Subcutaneous abdominal adipose tissue (tissue), 5 donors: ENCODE results near the gene CHCHD6.

Experiments used
- H3K27ac ChIP-seq: one replicate; pipeline ENCODE4 v1.7.0; 2013; ENCODE audit warnings: low read depth, mild to moderate bottlenecking, inconsistent platforms, low read length, moderate library complexity
- H3K27me3 ChIP-seq, 5 donors: one replicate each; pipeline ENCODE4 v1.7.0; 2013; ENCODE audit warnings: low read length in 5 of 5, inconsistent platforms in 1 of 5; ENCODE audit not compliant: control insufficient read depth in 5 of 5, insufficient read depth in 4 of 5
- H3K36me3 ChIP-seq, 5 donors: one replicate each; pipeline ENCODE4 v1.7.0; 2013; ENCODE audit warnings: low read length in 5 of 5; ENCODE audit not compliant: control insufficient read depth in 5 of 5, insufficient read depth in 5 of 5
- H3K4me1 ChIP-seq, 5 donors: one replicate each; pipeline ENCODE4 v1.7.0; 2013; ENCODE audit warnings: low read length in 5 of 5, mild to moderate bottlenecking in 3 of 5, moderate library complexity in 1 of 5; ENCODE audit not compliant: control insufficient read depth in 5 of 5, insufficient read depth in 5 of 5
- H3K4me3 ChIP-seq, 5 donors: one replicate each; pipeline ENCODE4 v1.7.0; 2013; ENCODE audit warnings: low read length in 5 of 5, low read depth in 1 of 5
- H3K9ac ChIP-seq, 5 donors: one replicate each; pipeline ENCODE4 v1.7.0; 2013; ENCODE audit warnings: low read length in 5 of 5, mild to moderate bottlenecking in 4 of 5, moderate library complexity in 3 of 5
- H3K9me3 ChIP-seq, 5 donors: one replicate each; pipeline ENCODE4 v1.7.0; 2013; ENCODE audit warnings: low read length in 5 of 5; ENCODE audit not compliant: control insufficient read depth in 5 of 5
- donor health status: healthy.
- donor health status: healthy.
- donor health status: healthy.
- donor health status: healthy.
- donor health status: healthy.

CHCHD6 gene

GRCh38 chr3:126957776-126958637 is 254.0 kb downstream of the CHCHD6 start:
- Histone ChIP-seq H3K27ac (no peak overlapping the region), H3K4me1 (peaks cover 10 to 45% (median 22%) of the 10 kb centered on the region in 5 donors), H3K4me3 (no peak overlapping the region), H3K9me3 (no peaks in the 10 kb centered on the region), H3K36me3 (no peaks in the 10 kb centered on the region), H3K9ac (no peak overlapping the region), H3K27me3 (no peaks in the 10 kb centered on the region)

- Histone ChIP-seq H3K4me3 (no peak overlapping the region), H3K9me3 (no peaks in the 10 kb centered on the region), H3K27ac (no peak overlapping the region), H3K9ac (no peak overlapping the region), H3K27me3 (no peaks in the 10 kb centered on the region), H3K36me3 (no peaks in the 10 kb centered on the region), H3K4me1 (peaks cover 10 to 45% (median 22%) of the 10 kb centered on the region in 5 donors)
These were observed 254.6 kb downstream of the CHCHD6 start for GRCh38 chr3:126958638-126959085.

- Histone ChIP-seq H3K27ac (no peak overlapping the region), H3K4me1 (peaks cover 10 to 42% (median 22%) of the 10 kb centered on the region in 5 donors), H3K9ac (no peak overlapping the region)
These were observed 255.3 kb downstream of the CHCHD6 start for GRCh38 chr3:126959136-126959920.

GRCh38 chr3:126959921-126960603 is 256.0 kb downstream of the CHCHD6 start:
- H3K9ac ChIP-seq, result no peak overlapping the region
- H3K36me3 ChIP-seq, result no peaks in the 10 kb centered on the region
- H3K9me3 ChIP-seq, result no peaks in the 10 kb centered on the region
- no peak overlapping the region for H3K27ac ChIP-seq
- peaks cover 10 to 42% (median 22%) of the 10 kb centered on the region in 5 donors for H3K4me1 ChIP-seq
- peaks cover 0 to 4% (median 0%) of the 10 kb centered on the region in 5 donors for H3K27me3 ChIP-seq
- H3K4me3 ChIP-seq, result no peak overlapping the region

More at GRCh38 chr3:126959136-126959920, 255.3 kb downstream of the CHCHD6 start:
- Histone ChIP-seq H3K4me3 (no peak overlapping the region), H3K36me3 (no peaks in the 10 kb centered on the region), H3K9me3 (no peaks in the 10 kb centered on the region), H3K27me3 (peaks cover 0 to 3% (median 0%) of the 10 kb centered on the region in 5 donors)

GRCh38 chr3:126960604-126960995 is 256.6 kb downstream of the CHCHD6 start:
- Histone ChIP-seq H3K4me1 (peaks cover 10 to 42% (median 22%) of the 10 kb centered on the region in 5 donors), H3K27me3 (peaks cover 0 to 4% (median 0%) of the 10 kb centered on the region in 5 donors), H3K27ac (peak overlapping the region; percentile 3), H3K4me3 (no peak overlapping the region), H3K36me3 (no peaks in the 10 kb centered on the region), H3K9ac (no peak overlapping the region), H3K9me3 (no peaks in the 10 kb centered on the region)

GRCh38 chr3:126961191-126961790 is 257.3 kb downstream of the CHCHD6 start:
- H3K36me3 ChIP-seq, result no peaks in the 10 kb centered on the region
- H3K27ac ChIP-seq, result peak overlapping the region; percentile 3
- peaks cover 0 to 4% (median 0%) of the 10 kb centered on the region in 5 donors for H3K27me3 ChIP-seq
- H3K4me3 ChIP-seq, result no peak overlapping the region
- no peaks in the 10 kb centered on the region for H3K9me3 ChIP-seq
- H3K9ac ChIP-seq, result no peak overlapping the region
- peaks cover 10 to 36% (median 22%) of the 10 kb centered on the region in 5 donors for H3K4me1 ChIP-seq

- H3K9ac ChIP-seq, result no peak overlapping the region
- no peak overlapping the region for H3K27ac ChIP-seq
- H3K27me3 ChIP-seq, result peaks cover 0 to 7% (median 0%) of the 10 kb centered on the region in 5 donors
- no peak overlapping the region for H3K4me3 ChIP-seq
- H3K9me3 ChIP-seq, result no peaks in the 10 kb centered on the region
- no peaks in the 10 kb centered on the region for H3K36me3 ChIP-seq
- H3K4me1 ChIP-seq, result peaks cover 10 to 34% (median 22%) of the 10 kb centered on the region in 5 donors
These were observed 257.9 kb downstream of the CHCHD6 start for GRCh38 chr3:126961791-126962461.

- no peaks in the 10 kb centered on the region for H3K9me3 ChIP-seq
These were observed 258.7 kb downstream of the CHCHD6 start for GRCh38 chr3:126962756-126963155.

More at GRCh38 chr3:126962756-126963155, 258.7 kb downstream of the CHCHD6 start:
- H3K4me1 ChIP-seq, result peaks cover 10 to 25% (median 22%) of the 10 kb centered on the region in 5 donors
- peaks cover 0 to 7% (median 0%) of the 10 kb centered on the region in 5 donors for H3K27me3 ChIP-seq
- no peak overlapping the region for H3K9ac ChIP-seq
- no peak overlapping the region for H3K27ac ChIP-seq
- H3K4me3 ChIP-seq, result no peak overlapping the region
- H3K36me3 ChIP-seq, result no peaks in the 10 kb centered on the region
